Measurements from ENCODE around the gene MTHFSD. TPM values are rescaled to one million over a fixed set of nuclear protein-coding genes. Genes with fewer than 3 reads are reported as not detected.

MTHFSD gene
- total RNA-seq, 1 donor from 2014 or later = 11.8 TPM

- DNase-seq (ENCODE audit: low spot score in 2 of 2) (no peak), FAIRE-seq (no peak)
Measured at GRCh38 chr16:86556576-86556975, 1.5 kb upstream of the MTHFSD start.

GRCh38 chr16:86555704-86556075 lies 655 bp upstream of the MTHFSD start:
- FAIRE-seq = no peak
- DNase-seq (ENCODE audit: low spot score in 2 of 2) = no peak

- DNase-seq (ENCODE audit: low spot score in 2 of 2) = no peak
- no peak for FAIRE-seq
Measured at GRCh38 chr16:86554599-86554916, 477 bp downstream of the MTHFSD start.

- DNase-seq (ENCODE audit: low spot score in 2 of 2) (no peak), FAIRE-seq (no peak)
Measured at GRCh38 chr16:86553356-86553755, 1.7 kb downstream of the MTHFSD start.

GRCh38 chr16:86550281-86550680 lies 4.8 kb downstream of the MTHFSD start:
- FAIRE-seq = no peak

DNA sequence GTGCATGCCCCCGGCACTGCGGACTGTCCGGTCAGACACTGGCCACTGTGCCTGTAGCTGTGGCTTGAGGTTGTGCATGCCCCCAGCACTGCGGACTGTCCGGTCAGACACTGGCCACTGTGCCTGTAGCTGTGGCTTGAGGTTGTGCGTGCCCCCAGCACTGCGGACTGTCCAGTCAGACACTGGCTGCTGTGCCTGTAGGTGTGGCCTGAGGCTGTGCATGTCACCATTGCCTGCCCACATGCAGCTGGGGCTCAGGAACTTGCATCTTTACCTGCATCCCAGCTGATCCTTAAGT lies 5.2 kb downstream of the MTHFSD start:
- DNase-seq (ENCODE audit: low spot score in 2 of 2) (no peak), FAIRE-seq (no peak)

More at GRCh38 chr16:86550281-86550680, 4.8 kb downstream of the MTHFSD start:
- no peak for DNase-seq (ENCODE audit: low spot score in 2 of 2)

- FAIRE-seq = no peak
- no peak for DNase-seq (ENCODE audit: low spot score in 2 of 2)
Measured at GRCh38 chr16:86549076-86549892, 5.8 kb downstream of the MTHFSD start.

GRCh38 chr16:86547286-86547685 lies 7.7 kb downstream of the MTHFSD start:
- FAIRE-seq = no peak
- no peak for DNase-seq (ENCODE audit: low spot score in 2 of 2)

GRCh38 chr16:86546638-86547013 lies 8.4 kb downstream of the MTHFSD start:
- no peak for FAIRE-seq

DNA sequence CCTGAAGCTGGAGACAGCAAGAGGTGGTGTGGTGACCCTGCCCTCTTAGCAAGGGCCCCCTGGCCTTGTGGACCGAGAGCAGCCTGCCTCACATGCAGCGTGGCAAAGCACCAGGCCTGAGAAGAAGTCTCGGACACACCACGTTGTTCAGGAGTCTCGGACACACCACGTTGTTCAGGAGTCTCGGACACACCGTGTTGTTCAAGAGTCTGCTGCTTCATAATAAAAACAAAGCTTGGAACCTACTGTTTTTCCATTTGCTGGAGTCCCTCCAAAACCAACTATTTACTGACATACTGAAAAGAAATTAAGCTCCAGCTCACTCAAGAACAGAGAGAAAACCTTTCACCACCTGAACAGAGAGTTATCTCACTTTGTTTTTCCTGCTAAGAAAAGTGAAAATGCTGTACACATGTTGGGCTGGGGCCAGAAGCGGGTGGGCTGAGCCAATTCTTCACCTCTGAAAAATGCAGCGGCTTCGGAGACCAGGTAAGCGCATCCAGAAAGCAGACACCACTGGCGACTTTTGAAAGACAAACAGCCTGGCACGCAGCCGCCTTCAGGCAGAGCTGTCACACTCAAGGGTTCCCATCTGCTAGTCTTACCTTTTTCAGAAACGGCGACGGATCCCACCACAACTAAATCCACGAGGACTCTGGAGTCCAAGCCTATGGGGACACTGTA lies 8.9 kb downstream of the MTHFSD start:
- DNase-seq (ENCODE audit: low spot score in 2 of 2) (no peak), FAIRE-seq (no peak)

More at GRCh38 chr16:86546638-86547013, 8.4 kb downstream of the MTHFSD start:
- no peak for DNase-seq (ENCODE audit: low spot score in 2 of 2)

GRCh38 chr16:86545481-86545880 lies 9.6 kb downstream of the MTHFSD start:
- no peak for DNase-seq (ENCODE audit: low spot score in 2 of 2)
- FAIRE-seq = no peak

- FAIRE-seq = no peak
- DNase-seq (ENCODE audit: low spot score in 2 of 2) = no peak
Measured at GRCh38 chr16:86542756-86543750, 12.0 kb downstream of the MTHFSD start.

- no peak for DNase-seq (ENCODE audit: low spot score in 2 of 2)
- FAIRE-seq = no peak
Measured at GRCh38 chr16:86541560-86541959, 13.5 kb downstream of the MTHFSD start.

DNA sequence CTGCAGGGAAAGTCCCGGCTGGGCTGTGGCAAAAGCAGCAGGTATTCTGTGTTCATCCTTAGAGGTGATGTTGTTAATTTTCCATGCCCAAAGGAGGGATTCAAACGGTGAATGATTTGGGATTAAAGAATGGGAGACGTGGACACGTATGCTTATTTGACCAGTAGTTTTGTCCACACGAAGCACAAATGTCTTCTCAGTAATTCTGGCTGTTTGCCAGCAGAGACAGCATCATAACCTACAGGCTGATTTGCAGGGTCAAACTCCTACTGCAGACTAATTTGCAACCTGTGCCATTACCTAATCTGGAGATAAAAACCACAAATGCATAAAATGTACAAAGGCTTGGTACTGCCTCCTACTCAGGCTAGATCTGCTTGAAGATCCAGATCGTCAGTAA lies 14.1 kb downstream of the MTHFSD start:
- DNase-seq (ENCODE audit: low spot score in 2 of 2) (no peak), FAIRE-seq (no peak)

- FAIRE-seq = no peak
- DNase-seq (ENCODE audit: low spot score in 2 of 2) = no peak
Measured at GRCh38 chr16:86538196-86538780, 16.7 kb downstream of the MTHFSD start.

DNA sequence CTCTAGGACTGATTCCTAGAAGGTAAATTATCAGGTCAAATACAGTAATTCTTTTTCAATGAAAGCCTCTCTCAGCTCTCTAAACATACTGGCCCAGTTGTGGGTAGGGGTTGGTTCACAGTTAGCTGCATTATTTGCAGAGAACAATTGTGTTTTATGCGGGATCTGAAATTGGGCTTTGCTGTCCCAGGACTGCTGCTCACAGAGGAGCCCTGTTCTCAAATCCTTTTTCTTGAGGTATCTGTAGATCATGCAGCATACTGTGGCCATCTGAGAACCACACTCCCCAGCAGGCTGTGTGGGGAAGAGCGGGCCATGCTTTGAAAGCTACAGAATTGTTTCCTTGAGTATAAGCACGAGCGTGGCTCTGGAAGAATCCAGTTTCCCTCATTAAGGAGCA lies 17.5 kb downstream of the MTHFSD start:
- no peak for DNase-seq (ENCODE audit: low spot score in 2 of 2)

DNA sequence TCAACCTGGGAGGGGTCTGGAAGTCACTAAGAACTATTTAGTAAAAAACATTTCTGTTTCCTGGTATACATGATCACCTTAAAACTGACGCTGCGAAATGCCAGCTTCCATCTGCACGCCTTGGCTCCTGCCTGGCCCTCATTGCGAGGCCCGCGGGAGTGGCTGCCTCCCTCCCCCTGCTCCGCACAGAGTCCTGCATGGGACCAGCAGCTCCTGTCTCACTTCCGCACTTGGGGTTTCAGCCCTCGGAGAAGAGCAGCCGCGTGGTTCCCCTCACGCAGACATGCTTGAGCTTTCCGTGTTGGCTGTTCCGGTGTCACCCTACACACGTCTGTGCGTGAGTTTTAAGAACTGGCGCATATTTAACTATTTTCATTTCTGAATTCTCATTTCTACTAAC lies 18.4 kb downstream of the MTHFSD start:
- no peak for DNase-seq (ENCODE audit: low spot score in 2 of 2)
- no peak for FAIRE-seq

More for the DNA sequence above, 17.5 kb downstream of the MTHFSD start:
- FAIRE-seq = no peak

- FAIRE-seq = no peak
- DNase-seq (ENCODE audit: low spot score in 2 of 2) = peak in 1 of 2 donors; percentile 43
Measured at GRCh38 chr16:86534779-86535615, 20.0 kb downstream of the MTHFSD start.

- FAIRE-seq (no peak), DNase-seq (ENCODE audit: low spot score in 2 of 2) (no peak)
Measured at GRCh38 chr16:86533767-86534351, 21.2 kb downstream of the MTHFSD start.

Data from frontal cortex (tissue), 4 donors.